WI38 (cell line): ENCODE measurements around the gene FZR1.

Source experiments
- H3K4me3 ChIP-seq: 2 replicates; pipeline ENCODE4 v1.5.1; 2011; ENCODE audit warnings: low read depth, mild to moderate bottlenecking, control low read depth, low read length
- CTCF ChIP-seq: IDR thresholded peaks from 2 replicates; pipeline ENCODE4 v1.5.1; 2012; ENCODE audit warnings: low read depth, mild to moderate bottlenecking, control low read depth, low read length

The FZR1 gene

GRCh38 chr19:3520166-3521103 lies 14.3 kb downstream of the FZR1 start:
- no peak for TF ChIP-seq CTCF
- no peak overlapping the region for H3K4me3 ChIP-seq

- H3K4me3 ChIP-seq, result no peak overlapping the region
- TF ChIP-seq CTCF, result no peak
Observed at GRCh38 chr19:3521104-3521445, 15.0 kb downstream of the FZR1 start.

- TF ChIP-seq CTCF, result no peak
- no peak overlapping the region for H3K4me3 ChIP-seq
Observed at GRCh38 chr19:3522421-3523360, 16.6 kb downstream of the FZR1 start.

- TF ChIP-seq CTCF, result no peak
- no peak overlapping the region for H3K4me3 ChIP-seq
Observed at GRCh38 chr19:3523361-3524077, 17.4 kb downstream of the FZR1 start.

- no peak for TF ChIP-seq CTCF
Observed at GRCh38 chr19:3524078-3524842, 18.1 kb downstream of the FZR1 start.

GRCh38 chr19:3524904-3525451 lies 18.9 kb downstream of the FZR1 start:
- TF ChIP-seq CTCF, result no peak
- no peak overlapping the region for H3K4me3 ChIP-seq

More at GRCh38 chr19:3524078-3524842, 18.1 kb downstream of the FZR1 start:
- H3K4me3 ChIP-seq, result no peak overlapping the region
